Measurements from ENCODE around the gene TTC21B. TPM values are rescaled to one million over a fixed set of nuclear protein-coding genes. Genes with fewer than 3 reads are reported as not detected.

The TTC21B gene
- total and polyA plus RNA-seq, 10 of the 15 experiments (the other 5 are each of a cell fraction or from before 2014, with no cell fraction given): 2.7 to 22.4 (median 11.3) TPM

- no peak for FAIRE-seq
- CTCF ChIA-PET: interaction anchor here (1.2 kb wide), 1 partner anchor 19 kb away, joined by 3 read pairs; no protein-coding TSS in a partner anchor
- in situ Hi-C loops (cut with MboI): no loop called here
- TF ChIP-seq, protein P1, sequence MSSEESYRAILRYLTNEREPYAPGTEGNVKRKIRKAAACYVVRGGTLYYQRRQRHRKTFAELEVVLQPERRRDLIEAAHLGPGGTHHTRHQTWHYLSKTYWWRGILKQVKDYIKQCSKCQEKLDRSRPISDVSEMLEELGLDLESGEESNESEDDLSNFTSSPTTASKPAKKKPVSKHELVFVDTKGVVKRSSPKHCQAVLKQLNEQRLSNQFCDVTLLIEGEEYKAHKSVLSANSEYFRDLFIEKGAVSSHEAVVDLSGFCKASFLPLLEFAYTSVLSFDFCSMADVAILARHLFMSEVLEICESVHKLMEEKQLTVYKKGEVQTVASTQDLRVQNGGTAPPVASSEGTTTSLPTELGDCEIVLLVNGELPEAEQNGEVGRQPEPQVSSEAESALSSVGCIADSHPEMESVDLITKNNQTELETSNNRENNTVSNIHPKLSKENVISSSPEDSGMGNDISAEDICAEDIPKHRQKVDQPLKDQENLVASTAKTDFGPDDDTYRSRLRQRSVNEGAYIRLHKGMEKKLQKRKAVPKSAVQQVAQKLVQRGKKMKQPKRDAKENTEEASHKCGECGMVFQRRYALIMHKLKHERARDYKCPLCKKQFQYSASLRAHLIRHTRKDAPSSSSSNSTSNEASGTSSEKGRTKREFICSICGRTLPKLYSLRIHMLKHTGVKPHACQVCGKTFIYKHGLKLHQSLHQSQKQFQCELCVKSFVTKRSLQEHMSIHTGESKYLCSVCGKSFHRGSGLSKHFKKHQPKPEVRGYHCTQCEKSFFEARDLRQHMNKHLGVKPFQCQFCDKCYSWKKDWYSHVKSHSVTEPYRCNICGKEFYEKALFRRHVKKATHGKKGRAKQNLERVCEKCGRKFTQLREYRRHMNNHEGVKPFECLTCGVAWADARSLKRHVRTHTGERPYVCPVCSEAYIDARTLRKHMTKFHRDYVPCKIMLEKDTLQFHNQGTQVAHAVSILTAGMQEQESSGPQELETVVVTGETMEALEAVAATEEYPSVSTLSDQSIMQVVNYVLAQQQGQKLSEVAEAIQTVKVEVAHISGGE (CRISPR knock-in tag; IDR thresholded peaks at IDR 0.05): no peak
- 98% methylated on average over 4 of the region's 4 CpGs for WGBS (ENCODE audit: insufficient coverage, insufficient replicate concordance, low lambda C conversion rate, missing lambda C conversion rate)
- no peak for DNase-seq (ENCODE audit: low read depth, low spot score)
- Histone ChIP-seq H3K27me3 (replicated peaks in 1 of 2; ENCODE audit: control insufficient read depth in 2 of 2, insufficient read depth in 2 of 2, low read length in 1 of 2) (no peaks in the 10 kb centered on the region), H3K9ac (ENCODE audit: control insufficient read depth, insufficient read depth, low read length) (no peak overlapping the region), H3K27ac (ENCODE audit: control insufficient read depth, insufficient read depth) (no peak overlapping the region), H3K4me1 (ENCODE audit: control insufficient read depth, insufficient read depth, low read length) (peaks cover 9% of the 10 kb centered on the region), H3K4me2 (ENCODE audit: control insufficient read depth, insufficient read depth) (no peak overlapping the region), H3K36me3 (ENCODE audit: control insufficient read depth in 2 of 2, insufficient read depth in 2 of 2, low read length in 1 of 2) (peaks cover 0 to 7% of the 10 kb centered on the region in 2 experiments), H2AFZ (ENCODE audit: control insufficient read depth, low read depth, low read length) (no peak overlapping the region), H3K4me3 (no peak overlapping the region), H3K9me3 (replicated peaks; ENCODE audit: control insufficient read depth, insufficient read depth, low read length) (no peaks in the 10 kb centered on the region), H4K20me1 (ENCODE audit: control insufficient read depth, insufficient read depth) (no peaks in the 10 kb centered on the region), H3K79me2 (ENCODE audit: control insufficient read depth, insufficient read depth, low read length) (no peaks in the 10 kb centered on the region)
- intact Hi-C loops (cut with micrococcal nuclease; ENCODE audit: unreplicated experiment): no loop called here
- RAD21 ChIA-PET (ENCODE audit: unreplicated experiment): interaction anchor here (1.0 kb wide), 1 partner anchor 9 kb away, joined by 3 read pairs; no protein-coding TSS in a partner anchor
- POLR2A ChIA-PET: no interaction called here
- ATAC-seq: no peak
- SMC1A ChIA-PET (ENCODE audit: uncharacterized antibody, unreplicated experiment): interaction anchor here (0.8 to 1.7 kb wide), 3 partner anchors 9 to 20 kb away, joined by 3 to 5 read pairs (median 4); no protein-coding TSS in a partner anchor
- BruUV-seq (replicated peaks): no TSS peak
Observed at GRCh38 chr2:165893556-165893955, 60.0 kb downstream of the TTC21B start.

- peaks cover 9% of the 10 kb centered on the region for H3K4me1 ChIP-seq (ENCODE audit: control insufficient read depth, insufficient read depth, low read length)
- ChIA-PET CTCF (interaction anchor here (0.6 to 0.7 kb wide), 2 partner anchors 12 to 589 kb away, joined by 3 read pairs; no protein-coding TSS in a partner anchor), RAD21 (ENCODE audit: unreplicated experiment) (no interaction called here), POLR2A (no interaction called here), SMC1A (ENCODE audit: uncharacterized antibody, unreplicated experiment) (interaction anchor here (1.2 to 2.2 kb wide), 4 partner anchors 8 to 12 kb away, joined by 3 to 8 read pairs (median 4); no protein-coding TSS in a partner anchor)
- H2AFZ ChIP-seq (ENCODE audit: control insufficient read depth, low read depth, low read length): no peak overlapping the region
- intact Hi-C loops (cut with micrococcal nuclease; ENCODE audit: unreplicated experiment) (no loop called here), in situ Hi-C loops (cut with MboI) (no loop called here)
- H3K36me3 ChIP-seq (ENCODE audit: control insufficient read depth in 2 of 2, insufficient read depth in 2 of 2, low read length in 1 of 2): peaks cover 0 to 7% of the 10 kb centered on the region in 2 experiments; a peak in 3 of 4 replicates
- no peaks in the 10 kb centered on the region for H4K20me1 ChIP-seq (ENCODE audit: control insufficient read depth, insufficient read depth)
- H3K4me2 ChIP-seq (ENCODE audit: control insufficient read depth, insufficient read depth): no peak overlapping the region
- no peak for FAIRE-seq
- no TSS peak for BruUV-seq (replicated peaks)
- H3K79me2 ChIP-seq (ENCODE audit: control insufficient read depth, insufficient read depth, low read length): no peaks in the 10 kb centered on the region
- no peaks in the 10 kb centered on the region for H3K9me3 ChIP-seq (replicated peaks; ENCODE audit: control insufficient read depth, insufficient read depth, low read length)
- H3K27ac ChIP-seq (ENCODE audit: control insufficient read depth, insufficient read depth): no peak overlapping the region
- ATAC-seq: no peak
- H3K9ac ChIP-seq (ENCODE audit: control insufficient read depth, insufficient read depth, low read length): no peak overlapping the region
- H3K27me3 ChIP-seq (replicated peaks in 1 of 2; ENCODE audit: control insufficient read depth in 2 of 2, insufficient read depth in 2 of 2, low read length in 1 of 2): no peaks in the 10 kb centered on the region
- WGBS (ENCODE audit: insufficient coverage, insufficient replicate concordance, low lambda C conversion rate, missing lambda C conversion rate): 92% methylated on average over 6 of the region's 6 CpGs
- no peak for DNase-seq (ENCODE audit: low read depth, low spot score)
- TF ChIP-seq ASH2L (IDR thresholded peaks at IDR 0.05; ENCODE audit: borderline replicate concordance, low read depth): no peak
- TF ChIP-seq RELA (IDR thresholded peaks at IDR 0.05; ENCODE audit: borderline replicate concordance, partially characterized antibody): no peak
- TF ChIP-seq NFXL1 (IDR thresholded peaks at IDR 0.05; ENCODE audit: borderline replicate concordance): no peak
- TF ChIP-seq DPF2 (IDR thresholded peaks at IDR 0.05): no peak
- no peak for TF ChIP-seq SRF (IDR thresholded peaks at IDR 0.05; ENCODE audit: low read depth in 2 of 2, low read length in 2 of 2)
- no peak for TF ChIP-seq NFYA (IDR thresholded peaks at IDR 0.05; ENCODE audit: borderline replicate concordance, low read depth, low read length)
- no peak overlapping the region for H3K4me3 ChIP-seq
Observed at GRCh38 chr2:165892526-165892925, 61.0 kb downstream of the TTC21B start.

Data from GM12878 (cell line).